Activated naive CD4-positive, alpha-beta T cell treated with Interleukin-2 at 50 U/mL for 16 hours (primary cell): Measurements from ENCODE around the gene NOX3.
"Not testable (repeated sequence)": the region's sequence is repeated elsewhere in the genome, so short reads cannot be mapped to it uniquely, and the experiment has no call there.

Experiments used
- DNase-seq: peaks from one replicate; pipeline ENCODE4 v3.0.0-alpha.2; 2020

Gene NOX3

DNA sequence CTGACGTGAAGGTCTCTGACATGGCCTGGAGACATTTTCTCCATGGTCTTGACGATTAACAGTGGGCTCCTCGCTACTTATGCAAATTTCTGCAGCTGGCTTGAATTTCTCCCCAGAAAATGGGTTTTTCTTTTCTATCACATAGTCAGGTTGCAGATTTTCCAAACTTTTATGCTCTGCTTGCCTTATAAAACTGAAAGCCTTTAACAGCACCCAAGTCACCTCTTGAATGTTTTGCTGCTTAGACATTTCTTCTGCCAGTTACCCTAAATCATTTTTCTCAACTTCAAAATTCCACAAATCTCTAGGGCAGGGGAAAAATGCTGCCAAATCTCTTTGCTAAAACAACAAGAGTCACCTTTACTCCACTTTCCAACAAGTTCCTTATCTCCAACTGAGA, 12.9 kb upstream of the NOX3 start:
- DNase-seq, result not testable (repeated sequence)

DNA sequence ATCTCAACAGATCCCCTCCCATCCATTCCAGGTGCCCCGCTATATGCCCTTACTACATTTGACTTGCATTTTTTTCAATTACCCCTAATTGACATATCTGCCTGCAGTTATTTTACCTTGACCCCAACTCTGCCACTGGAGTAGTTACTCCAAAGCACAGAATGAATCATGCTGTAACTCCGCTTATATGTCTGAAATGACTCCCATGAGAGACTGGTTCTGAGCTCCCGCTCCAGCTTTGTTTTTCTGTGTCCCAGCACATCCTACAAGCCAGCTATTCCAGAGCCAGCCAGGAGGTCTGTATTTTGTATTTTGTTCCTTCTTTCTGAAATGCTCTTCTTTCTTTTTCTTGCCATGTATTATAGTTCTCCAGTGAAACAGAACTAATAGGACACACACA, 10.9 kb upstream of the NOX3 start:
- no peak for DNase-seq

DNA sequence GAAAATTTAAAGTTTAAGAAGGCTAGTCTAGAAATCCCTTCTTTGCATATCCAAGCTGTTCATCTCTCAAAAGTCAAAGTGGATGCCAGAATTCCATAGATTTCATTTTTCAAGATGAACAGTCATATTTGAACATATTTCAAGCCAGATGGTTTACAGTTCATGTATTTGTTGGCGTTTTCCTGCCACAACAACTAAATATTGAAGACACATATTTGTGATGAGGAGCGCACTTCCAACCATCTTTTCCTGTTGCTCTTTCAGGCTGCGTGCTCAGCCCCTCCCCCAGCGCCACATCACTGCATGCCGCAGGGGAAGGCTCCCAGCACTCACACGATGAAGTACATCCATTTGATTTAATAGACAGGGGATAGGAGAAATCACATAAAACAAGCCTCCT, 5.9 kb upstream of the NOX3 start:
- no peak for DNase-seq

DNA sequence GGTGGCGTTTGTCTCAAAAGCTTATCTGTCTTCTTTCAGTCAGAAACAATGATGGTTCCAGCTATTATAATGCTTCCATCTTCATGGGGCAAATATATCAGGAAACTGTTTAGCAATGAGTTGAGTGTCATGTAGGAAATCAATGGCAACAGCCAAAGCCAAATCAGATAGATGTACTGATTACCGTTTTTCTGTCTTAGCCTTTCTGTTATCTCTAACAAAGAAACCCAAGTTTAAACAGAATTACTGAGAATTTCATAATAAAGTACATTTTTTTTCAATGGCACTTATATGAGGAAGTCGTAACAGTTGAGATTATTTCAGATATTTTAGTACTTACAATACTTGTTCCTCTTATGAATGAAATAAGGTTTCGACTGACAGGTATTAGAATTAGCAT, 1.2 kb downstream of the NOX3 start:
- DNase-seq, result no peak

DNA sequence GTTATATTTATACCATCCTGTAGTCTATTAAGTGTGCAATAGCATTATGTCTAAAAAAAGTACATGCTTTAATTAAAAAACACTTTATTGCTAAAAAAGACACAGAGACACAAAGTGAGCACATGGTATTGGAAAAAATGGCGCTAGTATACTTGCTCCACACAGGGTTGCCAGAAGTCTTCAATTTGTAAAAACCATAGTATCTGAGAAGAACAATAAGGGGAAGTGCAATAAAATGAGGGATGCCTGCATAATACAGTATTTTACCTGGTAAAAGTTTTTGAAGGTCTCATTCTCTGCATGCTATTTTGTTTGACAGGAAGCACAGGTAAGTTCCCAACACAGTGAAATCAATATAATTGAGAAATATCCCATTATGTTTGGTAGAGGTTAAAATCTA, 1.6 kb downstream of the NOX3 start:
- no peak for DNase-seq

DNA sequence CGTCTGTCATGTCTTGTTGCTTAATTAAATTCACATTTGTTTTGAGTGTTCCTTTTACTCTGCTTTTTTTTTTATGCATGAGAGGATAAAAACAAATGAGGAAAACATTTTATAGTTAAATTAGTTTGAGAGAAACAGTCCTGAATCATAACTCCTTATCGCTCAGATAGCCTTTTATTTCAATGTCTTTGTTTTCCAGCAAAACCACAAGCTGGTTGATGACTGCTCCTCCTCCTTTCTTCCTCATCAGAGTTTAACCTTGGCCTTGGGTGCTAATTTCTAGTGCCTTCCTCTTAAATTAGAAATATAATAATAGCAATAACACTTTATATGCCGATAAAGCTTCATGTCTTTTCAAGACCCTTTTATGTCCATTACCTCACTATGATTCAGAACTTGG, 3.1 kb downstream of the NOX3 start:
- DNase-seq, result no peak

DNA sequence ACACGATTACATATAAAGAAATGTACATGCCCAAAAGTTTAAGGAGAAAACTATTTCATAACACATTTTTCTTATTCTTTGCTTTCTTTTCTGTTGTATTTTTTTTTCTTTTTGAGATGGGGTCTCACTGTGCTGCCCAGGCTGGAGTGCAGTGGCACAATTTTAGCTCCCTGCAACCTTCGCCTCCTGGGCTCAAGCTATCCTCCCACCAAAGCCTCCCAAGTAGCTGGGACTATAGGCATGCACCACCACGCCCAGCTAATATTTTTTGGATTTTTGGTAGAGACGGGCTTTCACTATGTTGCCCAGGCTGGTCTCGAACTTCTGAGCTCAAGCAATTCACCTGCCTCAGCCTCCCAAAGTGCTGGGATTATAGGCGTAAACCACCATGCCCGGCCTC, 4.1 kb downstream of the NOX3 start:
- not testable (repeated sequence) for DNase-seq

DNA sequence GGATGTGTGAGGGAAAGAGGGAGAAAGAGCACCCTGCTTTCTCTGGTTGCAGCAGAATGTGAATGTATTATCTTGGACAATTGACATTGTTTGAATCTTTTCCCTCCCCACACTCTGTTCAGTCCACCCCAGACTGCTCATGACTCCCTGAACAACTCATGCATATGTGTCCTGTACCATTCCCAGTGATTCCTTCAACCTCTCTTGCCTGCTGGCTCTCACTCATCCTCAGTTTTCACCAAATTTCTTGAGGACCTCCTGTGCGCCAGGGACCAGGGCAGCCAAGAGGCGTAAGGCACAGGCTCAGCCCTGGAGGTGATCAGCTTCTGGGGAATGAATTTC, 5.4 kb downstream of the NOX3 start:
- DNase-seq, result no peak

DNA sequence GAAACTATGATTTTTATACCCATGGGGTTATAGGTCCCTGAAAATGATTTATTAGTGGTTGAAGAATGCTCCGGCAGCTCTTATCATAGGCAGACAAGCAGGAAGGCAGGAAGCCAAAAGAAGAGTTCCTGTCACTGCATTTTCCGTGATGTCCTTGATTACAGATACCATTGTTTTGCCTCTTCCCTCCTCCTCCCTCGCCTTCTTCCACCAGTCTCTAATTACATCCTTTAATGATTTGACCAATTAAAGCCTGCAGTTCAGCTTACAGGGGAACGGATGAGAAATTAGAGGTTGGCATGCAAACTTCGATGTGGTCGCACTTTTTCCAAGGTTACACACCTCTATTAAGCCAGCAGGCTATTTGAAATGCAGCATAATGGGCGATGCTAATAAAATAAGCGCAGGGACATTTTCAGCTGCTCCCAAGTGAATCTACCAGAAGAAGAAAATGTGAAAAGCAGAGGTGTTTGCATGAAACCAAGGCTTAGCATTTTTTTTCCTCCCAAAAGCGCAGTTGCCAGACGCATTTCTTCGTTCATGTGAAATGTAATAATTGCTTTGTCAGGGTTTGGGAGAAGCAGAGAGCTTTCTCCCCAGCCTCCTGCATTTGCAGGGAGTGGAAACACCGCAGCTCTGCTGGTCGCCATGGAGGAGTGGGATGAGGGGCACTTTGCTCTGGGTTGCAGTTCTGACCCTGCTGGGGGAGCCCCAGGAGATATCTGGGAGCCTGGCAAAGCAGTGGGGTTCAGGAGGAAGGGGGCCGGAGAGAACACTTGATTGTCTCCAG, 6.0 kb downstream of the NOX3 start:
- no peak for DNase-seq

DNA sequence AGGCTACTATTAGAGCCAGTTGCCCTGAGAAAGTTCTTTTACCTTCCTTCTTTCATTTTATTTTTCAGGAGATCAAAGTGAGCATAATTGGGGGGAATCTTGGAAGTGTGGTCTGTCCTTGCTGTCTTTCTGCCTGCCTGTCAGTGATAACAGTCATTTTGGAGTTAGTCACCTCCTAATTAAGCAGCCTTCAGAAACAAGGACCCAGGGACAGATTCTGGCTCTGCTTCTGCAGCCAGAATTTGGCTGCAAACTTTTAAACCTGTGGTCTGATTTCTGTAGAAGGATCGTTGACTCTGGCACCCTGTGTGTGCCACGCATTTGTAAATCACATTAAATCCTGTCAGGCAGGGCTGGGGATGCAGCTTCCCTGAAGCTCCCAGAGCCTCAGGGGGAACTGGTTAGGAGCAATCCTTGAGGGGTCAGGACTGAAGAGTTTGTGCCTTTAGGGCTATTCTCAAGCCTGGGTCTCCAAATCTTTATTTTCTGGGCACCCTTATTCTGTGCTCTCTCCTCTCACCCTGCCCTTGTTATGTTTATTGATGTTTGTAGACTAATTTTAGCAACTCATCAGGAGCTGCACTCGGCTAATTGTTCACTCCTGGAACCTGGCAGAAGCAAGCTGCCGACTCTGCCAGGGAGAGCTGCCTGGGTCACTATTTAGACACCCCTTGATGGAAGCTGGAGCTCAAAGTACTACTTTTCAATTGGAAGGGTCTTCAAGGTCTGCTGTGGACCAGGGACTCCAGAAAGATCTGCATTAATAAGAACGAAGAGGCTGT, 6.8 kb downstream of the NOX3 start:
- no peak for DNase-seq

DNA sequence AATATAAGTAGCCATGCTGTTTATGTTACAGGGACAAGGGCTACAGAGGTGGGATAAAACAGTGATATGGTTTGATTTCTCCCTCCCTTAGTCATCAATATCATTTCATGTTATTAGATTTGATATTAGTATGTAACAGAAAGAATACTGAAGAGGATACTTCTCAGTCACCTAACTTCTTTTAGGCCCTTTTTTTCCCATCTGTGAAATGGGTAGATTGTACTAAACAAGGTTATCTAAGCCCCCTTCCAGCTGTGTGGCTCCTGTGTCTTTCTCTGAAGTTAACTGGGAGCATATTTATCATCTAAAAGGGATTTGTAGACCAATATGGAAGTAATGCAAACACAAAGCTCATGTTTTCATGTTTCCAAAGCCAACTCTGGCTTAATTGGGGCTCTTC, 7.7 kb downstream of the NOX3 start:
- no peak for DNase-seq

DNA sequence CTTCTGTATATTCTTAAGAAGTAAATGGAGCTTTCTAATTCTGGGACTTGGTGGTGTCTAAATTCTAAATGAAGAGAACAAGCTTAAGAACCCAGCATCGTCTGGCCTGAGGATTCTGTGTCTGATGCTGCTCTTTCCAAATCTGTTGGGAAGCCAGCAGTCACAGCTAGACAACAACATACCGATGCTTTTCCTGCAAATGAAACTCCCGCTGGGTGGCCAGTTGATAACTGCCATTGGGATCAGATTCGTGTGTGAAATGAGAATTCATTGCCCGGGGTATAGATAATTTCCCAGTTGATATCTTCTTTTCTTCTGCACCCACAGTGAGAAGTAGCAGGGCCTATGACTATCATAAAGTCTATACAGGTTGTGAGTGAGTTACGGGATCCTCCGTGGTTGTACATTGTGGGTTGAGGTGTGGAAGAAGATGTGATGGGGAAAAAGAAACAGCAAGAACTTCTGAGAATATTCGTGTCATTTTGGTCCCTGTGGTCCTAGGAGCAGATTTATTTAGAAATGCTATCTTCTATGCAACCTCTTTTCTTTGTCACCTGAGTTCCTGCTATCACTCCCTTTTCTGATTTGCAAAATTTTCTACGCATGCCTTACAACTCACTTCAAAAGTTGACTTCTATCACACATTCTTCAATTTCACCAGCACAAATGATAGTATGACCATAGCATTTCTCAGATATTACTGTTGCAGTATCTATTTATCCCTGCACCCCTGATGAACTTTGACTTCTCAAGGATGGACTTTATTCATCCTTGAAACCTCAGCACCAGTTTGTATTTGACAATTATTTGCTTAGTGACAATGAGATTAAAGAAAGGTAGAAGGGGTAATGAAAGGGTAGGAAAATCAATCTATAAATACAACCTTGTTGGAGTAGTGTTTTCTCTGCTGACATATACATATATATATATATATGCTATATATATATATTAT, 10.4 kb downstream of the NOX3 start:
- no peak for DNase-seq

DNA sequence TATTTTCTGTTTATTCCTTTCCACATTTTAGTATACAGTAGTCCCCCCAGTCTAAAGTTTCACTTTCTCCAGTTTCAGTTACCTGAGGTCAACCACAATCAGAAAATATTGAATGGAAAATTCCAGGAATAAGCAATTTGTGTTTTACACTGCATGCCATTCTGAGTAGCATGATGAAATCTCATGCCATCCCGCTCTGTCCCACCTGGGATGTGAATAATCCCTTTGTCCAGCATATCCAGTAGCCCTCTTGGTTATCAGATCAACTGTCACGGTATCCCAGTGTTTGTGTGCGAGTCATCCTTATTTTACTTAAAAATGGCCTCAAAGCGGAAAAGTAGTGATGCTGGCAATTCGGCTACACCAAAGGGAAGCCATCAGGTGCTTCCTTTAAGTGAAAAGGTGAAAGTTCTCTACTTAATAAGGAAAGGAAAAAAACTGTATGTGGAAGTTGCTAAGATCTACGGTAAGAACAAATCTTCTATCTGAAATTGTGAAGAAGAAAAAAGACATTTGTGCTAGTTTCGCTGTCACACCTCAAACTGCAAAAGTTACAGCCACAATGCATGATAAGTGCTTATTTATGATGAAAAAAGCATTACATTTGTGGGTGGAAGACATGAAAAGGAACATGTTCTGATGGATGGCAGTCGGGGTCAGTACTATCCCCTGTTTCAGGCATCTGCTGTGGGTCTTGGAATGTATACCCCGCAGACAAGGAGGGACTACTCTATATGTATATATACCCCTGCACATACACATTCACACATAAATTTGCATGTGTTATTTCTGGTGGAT, 11.3 kb downstream of the NOX3 start:
- DNase-seq, result no peak

DNA sequence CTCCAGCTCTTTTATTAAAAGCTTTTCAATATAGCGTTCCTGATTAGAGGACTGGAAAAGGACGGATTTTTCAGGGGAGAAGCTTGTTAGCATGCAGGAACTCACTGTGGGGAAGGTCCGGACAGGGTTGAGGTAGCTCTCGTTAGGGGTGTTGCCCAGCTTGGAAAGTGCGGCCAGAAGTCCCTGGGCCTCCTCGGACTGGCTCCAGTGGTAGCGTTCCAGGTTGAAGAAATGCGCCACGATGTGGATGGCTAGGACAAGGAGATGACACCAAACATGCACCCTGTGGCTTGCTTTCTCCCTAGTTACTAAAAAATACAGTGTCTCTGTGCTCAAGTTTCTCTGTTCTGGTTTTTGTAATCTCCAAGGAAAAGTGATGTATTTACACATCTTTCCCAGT, 12.5 kb downstream of the NOX3 start:
- no peak for DNase-seq

DNA sequence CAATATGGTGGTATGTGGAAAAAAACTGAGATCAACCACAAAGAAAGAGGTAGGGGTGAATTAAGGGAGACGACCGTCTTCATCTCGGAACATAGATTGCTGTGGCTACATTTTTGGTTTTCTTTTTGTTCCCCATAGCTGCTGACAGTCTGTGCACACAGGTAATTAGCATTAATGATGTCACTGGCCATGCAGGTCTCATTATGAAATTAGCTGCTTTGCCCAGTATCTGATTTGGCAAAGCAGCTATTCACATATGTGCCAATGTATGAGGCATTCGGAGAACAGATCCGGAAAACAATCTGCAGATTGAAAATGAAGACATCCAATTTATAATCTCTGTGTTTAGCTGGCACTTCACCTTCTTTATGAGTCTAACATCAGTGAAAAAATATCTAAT, 13.1 kb downstream of the NOX3 start:
- no peak for DNase-seq

DNA sequence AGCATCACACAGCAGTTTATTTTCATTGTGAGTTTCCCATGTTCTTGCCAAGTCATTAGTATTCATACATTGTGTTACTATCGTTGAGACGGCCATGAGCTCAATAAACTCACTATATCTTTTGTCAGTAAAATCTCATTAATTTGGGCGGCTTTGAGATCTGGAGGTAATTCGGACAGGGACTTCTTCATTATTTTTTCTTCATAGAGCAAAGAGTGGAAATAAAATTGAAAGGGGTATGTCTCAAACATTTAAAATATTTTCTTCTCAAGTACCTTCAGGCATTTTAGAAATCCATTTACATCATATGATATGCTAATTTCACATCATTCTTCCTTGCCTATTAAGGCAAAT, 14.6 kb downstream of the NOX3 start:
- no peak for DNase-seq

DNA sequence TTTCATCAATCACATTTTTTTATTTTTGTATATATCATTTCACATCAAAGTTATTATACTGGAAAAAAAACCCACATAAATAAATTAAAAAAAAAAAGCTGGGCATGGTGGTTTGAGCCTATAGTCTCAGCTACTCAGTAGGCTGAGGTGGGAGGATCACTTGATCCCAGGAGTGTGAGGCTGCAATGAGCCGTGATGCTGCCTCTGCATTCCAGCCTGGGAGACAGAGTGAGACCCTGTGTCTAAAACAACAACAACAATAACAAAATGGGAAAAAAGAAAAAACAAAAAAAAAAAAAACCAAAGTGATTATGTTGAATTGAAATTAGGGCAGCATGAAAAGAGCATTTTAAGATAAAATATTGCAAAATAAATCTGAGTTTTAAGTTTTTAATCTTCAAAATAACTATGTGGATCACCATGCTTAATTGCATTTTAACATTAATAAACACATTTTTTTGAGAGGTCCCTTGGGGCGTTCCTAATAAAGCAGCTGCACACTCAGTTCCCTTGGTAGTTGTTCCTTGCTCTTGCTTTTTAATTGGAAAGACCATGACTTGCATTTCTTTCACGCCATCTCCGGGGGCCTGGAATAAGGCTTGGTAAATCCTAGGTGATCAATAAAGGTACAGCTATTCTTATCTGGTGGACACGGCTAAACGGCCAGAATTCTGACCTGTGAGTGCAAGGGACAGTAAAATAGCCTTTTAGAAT, 15.1 kb downstream of the NOX3 start:
- DNase-seq, result no peak

DNA sequence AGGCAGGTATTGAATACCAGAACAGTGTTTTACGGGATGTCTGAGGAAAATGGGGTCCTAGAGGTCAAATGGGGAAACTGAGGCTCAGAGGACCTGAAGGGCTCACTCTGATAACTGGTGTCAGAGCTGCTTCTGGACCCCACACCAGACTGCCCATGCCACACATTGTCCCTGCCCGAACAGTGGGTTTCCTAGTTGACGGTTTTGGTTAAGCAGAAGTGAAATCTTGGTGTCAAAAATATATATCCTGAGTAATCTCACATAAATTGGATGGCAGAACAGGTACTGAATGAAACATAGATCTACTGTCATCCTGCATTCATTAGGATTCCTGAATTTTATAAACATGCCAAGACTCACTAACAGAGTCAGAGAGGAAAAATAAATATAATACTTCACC, 16.3 kb downstream of the NOX3 start:
- no peak for DNase-seq

DNA sequence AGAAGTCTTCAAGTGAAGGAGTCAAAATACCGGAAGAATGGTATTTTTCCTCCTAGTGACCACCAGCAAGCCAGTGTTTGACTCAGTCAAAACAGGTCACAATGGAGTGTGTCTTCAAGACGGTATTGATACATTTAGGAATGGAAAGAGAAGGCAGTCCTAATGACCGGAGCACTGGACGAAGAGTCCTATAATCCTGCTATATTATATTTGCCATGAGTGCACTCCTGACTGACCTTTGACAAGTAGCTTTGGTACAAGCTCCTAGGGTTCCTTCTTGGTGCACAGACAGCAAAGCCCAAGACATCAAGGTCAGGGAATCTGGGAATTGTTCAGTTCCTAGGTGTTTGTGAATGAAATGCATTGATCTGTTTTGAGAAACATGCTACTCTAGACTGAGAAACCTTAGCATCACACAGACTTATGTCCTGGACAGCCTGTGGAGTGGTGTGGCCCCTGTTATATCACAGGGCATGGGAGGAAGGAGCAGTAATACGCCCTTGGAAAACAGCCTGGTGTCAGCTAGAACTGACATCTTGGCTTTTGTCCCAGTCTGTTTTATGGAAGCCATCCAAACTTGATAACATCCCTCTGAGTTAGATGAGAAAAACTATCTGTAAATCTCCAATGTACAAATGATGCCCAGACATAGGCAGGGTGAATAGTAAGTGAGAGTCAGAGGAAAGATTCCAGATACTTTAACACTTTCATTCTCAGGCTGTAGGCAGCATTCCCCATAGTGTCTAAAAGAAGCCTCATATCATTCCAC, 18.5 kb downstream of the NOX3 start:
- DNase-seq, result no peak

DNA sequence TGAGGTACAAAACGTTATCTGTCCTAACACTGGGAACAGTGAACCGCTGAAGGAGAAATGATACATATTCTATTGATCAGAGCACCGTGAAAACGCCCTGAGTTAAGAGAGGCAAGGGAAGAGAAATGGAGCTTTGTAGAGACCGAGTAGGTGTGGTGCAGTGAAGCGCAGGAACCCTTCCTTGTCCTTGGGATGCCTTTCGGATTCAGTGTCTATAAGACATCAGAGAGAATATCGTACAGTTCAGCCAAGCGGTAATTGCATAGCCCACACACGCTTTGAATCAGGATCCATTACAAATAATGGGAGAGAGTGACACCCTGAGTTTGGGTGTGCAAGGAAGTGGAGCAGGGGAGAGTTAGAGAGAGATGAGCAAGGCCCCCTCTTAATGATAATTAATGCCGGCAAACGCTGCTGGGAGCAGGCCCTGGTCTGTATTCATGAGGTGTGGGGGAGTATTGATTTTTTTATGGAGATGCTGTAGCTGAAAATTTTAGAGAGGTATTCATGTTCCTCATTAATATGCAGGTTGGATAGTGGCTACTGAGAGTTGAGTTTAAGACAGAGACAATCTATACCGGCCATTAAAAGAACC, 20.7 kb downstream of the NOX3 start:
- DNase-seq, result no peak

DNA sequence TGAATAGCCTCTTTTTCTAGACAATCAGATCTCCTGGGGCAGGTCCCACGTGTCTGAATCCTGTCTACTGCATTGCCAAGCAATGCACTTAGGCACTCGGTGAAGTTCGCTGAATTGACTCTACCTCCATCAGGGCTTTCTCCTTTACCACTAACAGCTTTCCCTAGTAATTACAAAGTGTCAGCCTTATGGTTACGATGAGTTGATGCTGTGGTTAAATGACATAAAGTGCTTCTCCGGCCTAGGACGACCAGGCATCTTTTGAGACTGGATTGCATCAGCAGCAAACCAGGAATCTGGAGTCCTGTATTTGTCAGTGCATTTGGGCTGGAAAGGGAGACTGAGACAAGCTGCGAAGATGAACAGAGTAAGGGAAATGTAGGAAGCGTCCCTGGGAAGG, 21.5 kb downstream of the NOX3 start:
- no peak for DNase-seq
